ENCODE results near the gene RRAGD.

DNA sequence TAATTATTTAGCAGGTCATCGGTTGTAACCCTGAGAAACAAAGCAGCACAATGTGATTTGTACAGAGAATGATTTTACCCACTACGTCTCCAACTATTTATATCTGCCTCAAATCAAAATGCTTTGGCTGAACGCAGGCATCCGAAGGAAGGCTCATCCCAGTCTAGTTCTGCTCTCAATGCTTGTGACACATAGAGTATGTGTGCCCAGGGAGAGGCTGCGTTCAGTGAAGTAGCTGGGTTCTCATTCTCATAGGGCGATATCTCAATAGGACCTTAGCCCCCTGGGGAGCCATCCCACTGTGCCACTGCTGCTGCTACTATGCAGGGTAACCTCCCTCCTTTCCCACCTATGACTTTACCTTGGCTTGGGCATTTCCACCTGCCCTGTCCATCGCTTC lies 97.4 kb downstream of the RRAGD start:
- TF ChIP-seq TAF1 (IDR thresholded peaks at IDR 0.05; ENCODE audit: borderline replicate concordance, low read depth, low read length), result no peak
- TF ChIP-seq POLR2AphosphoS5 (IDR thresholded peaks at IDR 0.05; ENCODE audit: low read depth, low read length), result no peak
- TF ChIP-seq POLR2A (IDR thresholded peaks at IDR 0.05; ENCODE audit: low read depth, low read length), result no peak

All from GM12892 (cell line).